Left ventricle myocardium inferior (tissue), 1 donor: Measurements from ENCODE around the gene ANKRD17. TPM values are rescaled to one million over a fixed set of nuclear protein-coding genes. Genes with fewer than 3 reads are reported as not detected.

ENCODE experiments used
- DNase-seq: peaks from one replicate; pipeline ENCODE4 v3.0.0-alpha.2; 2020
- H3K27ac ChIP-seq: fragments of 200-600 bp; replicated peaks from 2 replicates; pipeline ENCODE4 v1.8.0; 2021
- H3K27me3 ChIP-seq: fragments of 200-600 bp; 2 replicates; pipeline ENCODE4 v1.8.0; 2021; ENCODE audit warnings: low read depth
- H3K36me3 ChIP-seq: fragments of 200-600 bp; 2 replicates; pipeline ENCODE4 v1.8.0; 2021
- H3K4me1 ChIP-seq: fragments of 200-600 bp; 2 replicates; pipeline ENCODE4 v1.8.0; 2021
- H3K4me3 ChIP-seq: fragments of 200-600 bp; 2 replicates; pipeline ENCODE4 v1.8.0; 2021; ENCODE audit warnings: mild to moderate bottlenecking, moderate library complexity
- H3K9me3 ChIP-seq: fragments of 200-600 bp; replicated peaks from 2 replicates; pipeline ENCODE4 v1.8.0; 2021
- intact Hi-C: fragments of 100-400 bp; cut with micrococcal nuclease; formaldehyde crosslinking; loops from one replicate; pipeline ENCODE4 v1.11.0; 2022
- total RNA-seq: library from RNA; stranded (reverse); fragmentation: NEBNext Ultra II Directional; extraction: Animal tissue kit (Norgen Biotek cat#: 25700); gene quantifications from one replicate; pipeline ENCODE4 v1.2.1, GENCODE V29; 2021
- TF ChIP-seq, protein P1 (sequence below): fragments of 200-600 bp; IDR thresholded peaks from 2 replicates; pipeline ENCODE4 v1.8.0; 2021; ENCODE audit warnings: antibody characterized with exemption, mild to moderate bottlenecking, borderline replicate concordance
- donor health status: DM: no; HTN: yes; CAD: no; lungs with severe emphysema.

Gene ANKRD17
- total RNA-seq, 1 donor from 2014 or later = 54.1 TPM

GRCh38 chr4:73028621-73029020 is 230.0 kb downstream of the ANKRD17 start:
- DNase-seq = no peak
- Histone ChIP-seq H3K27me3 (no peaks in the 10 kb centered on the region), H3K9me3 (peaks cover 13% of the 10 kb centered on the region), H3K4me1 (no peaks in the 10 kb centered on the region), H3K4me3 (no peak overlapping the region), H3K36me3 (no peaks in the 10 kb centered on the region), H3K27ac (no peak overlapping the region)
- intact Hi-C loops = no loop called here
- TF ChIP-seq, protein P1, sequence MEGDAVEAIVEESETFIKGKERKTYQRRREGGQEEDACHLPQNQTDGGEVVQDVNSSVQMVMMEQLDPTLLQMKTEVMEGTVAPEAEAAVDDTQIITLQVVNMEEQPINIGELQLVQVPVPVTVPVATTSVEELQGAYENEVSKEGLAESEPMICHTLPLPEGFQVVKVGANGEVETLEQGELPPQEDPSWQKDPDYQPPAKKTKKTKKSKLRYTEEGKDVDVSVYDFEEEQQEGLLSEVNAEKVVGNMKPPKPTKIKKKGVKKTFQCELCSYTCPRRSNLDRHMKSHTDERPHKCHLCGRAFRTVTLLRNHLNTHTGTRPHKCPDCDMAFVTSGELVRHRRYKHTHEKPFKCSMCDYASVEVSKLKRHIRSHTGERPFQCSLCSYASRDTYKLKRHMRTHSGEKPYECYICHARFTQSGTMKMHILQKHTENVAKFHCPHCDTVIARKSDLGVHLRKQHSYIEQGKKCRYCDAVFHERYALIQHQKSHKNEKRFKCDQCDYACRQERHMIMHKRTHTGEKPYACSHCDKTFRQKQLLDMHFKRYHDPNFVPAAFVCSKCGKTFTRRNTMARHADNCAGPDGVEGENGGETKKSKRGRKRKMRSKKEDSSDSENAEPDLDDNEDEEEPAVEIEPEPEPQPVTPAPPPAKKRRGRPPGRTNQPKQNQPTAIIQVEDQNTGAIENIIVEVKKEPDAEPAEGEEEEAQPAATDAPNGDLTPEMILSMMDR = no peak

Other genes with a start within 250 kb of the ANKRD17 start
- 17.0 TPM for gene COX18, start 189.1 kb downstream of the ANKRD17 start, total RNA-seq
- gene ALB, start 145.5 kb upstream of the ANKRD17 start, total RNA-seq = not detected
- not detected for gene AFP, start 177.4 kb upstream of the ANKRD17 start, total RNA-seq
- not detected for gene AFM, start 222.9 kb upstream of the ANKRD17 start, total RNA-seq